HG03196 (cell line): Measurements from ENCODE around the gene HES6.

Experiments
- ATAC-seq: cut with Tn5 transposase; IDR thresholded peaks from one replicate; pipeline ENCODE4 v1.9.1; 2021; ENCODE audit not compliant: unreplicated experiment

Gene HES6

GRCh38 chr2:238235856-238236255, 4.0 kb downstream of the HES6 start:
- ATAC-seq: no peak

- no peak for ATAC-seq
These were observed 4.5 kb downstream of the HES6 start for GRCh38 chr2:238235331-238235732.

- no peak for ATAC-seq
These were observed 6.2 kb downstream of the HES6 start for GRCh38 chr2:238233625-238234024.

- ATAC-seq: no peak
These were observed 8.0 kb downstream of the HES6 start for GRCh38 chr2:238231809-238232208.

GRCh38 chr2:238231251-238231793, 8.5 kb downstream of the HES6 start:
- ATAC-seq: peak; percentile 56

- ATAC-seq: no peak
These were observed 9.1 kb downstream of the HES6 start for GRCh38 chr2:238230699-238231098.

- ATAC-seq: no peak
These were observed 11.1 kb downstream of the HES6 start for GRCh38 chr2:238228700-238229099.

- no peak for ATAC-seq
These were observed 12.2 kb downstream of the HES6 start for GRCh38 chr2:238227587-238228032.

GRCh38 chr2:238226698-238227586, 12.9 kb downstream of the HES6 start:
- no peak for ATAC-seq

- ATAC-seq: no peak
These were observed 13.7 kb downstream of the HES6 start for GRCh38 chr2:238225911-238226697.

GRCh38 chr2:238225121-238225520, 14.7 kb downstream of the HES6 start:
- no peak for ATAC-seq

- ATAC-seq: no peak
These were observed 15.3 kb downstream of the HES6 start for GRCh38 chr2:238224356-238225035.

- no peak for ATAC-seq
These were observed 18.8 kb downstream of the HES6 start for GRCh38 chr2:238220892-238221521.

- ATAC-seq: no peak
These were observed 19.5 kb downstream of the HES6 start for GRCh38 chr2:238220274-238220891.

- ATAC-seq: no peak
These were observed 23.1 kb downstream of the HES6 start for GRCh38 chr2:238216651-238217184.

GRCh38 chr2:238207006-238207405, 32.8 kb downstream of the HES6 start:
- no peak for ATAC-seq

GRCh38 chr2:238203973-238204683, 35.7 kb downstream of the HES6 start:
- ATAC-seq: peak; percentile 6

- ATAC-seq: peak; percentile 95
These were observed 36.5 kb downstream of the HES6 start, which contains the start of gene ILKAP for GRCh38 chr2:238203094-238203972. TSS of gene ILKAP (minus strand) at chr2:238203695. CDS start at chr2:238203553, 142 bp downstream.
